ENCODE results near the gene CDCP1.

DNA sequence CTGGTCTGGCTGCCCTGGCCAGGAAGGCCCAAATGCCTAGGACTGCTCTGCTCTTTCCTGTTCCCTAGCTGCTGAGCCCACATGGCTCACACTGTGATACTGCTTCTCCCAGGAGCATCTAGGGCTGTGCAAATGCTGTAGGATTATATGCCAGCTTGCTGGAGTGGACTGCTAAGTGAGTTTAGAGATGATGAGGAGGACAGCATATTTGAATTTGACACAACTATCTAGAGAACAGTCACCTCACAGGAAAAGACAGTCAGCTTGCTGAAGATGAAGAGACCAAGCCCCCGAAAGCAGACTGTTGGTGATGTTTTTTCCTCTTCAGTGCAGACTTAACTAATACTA lies 80.8 kb downstream of the CDCP1 start:
- TF ChIP-seq POLR2A (IDR thresholded peaks at IDR 0.05), result no peak
- TF ChIP-seq, protein P1, sequence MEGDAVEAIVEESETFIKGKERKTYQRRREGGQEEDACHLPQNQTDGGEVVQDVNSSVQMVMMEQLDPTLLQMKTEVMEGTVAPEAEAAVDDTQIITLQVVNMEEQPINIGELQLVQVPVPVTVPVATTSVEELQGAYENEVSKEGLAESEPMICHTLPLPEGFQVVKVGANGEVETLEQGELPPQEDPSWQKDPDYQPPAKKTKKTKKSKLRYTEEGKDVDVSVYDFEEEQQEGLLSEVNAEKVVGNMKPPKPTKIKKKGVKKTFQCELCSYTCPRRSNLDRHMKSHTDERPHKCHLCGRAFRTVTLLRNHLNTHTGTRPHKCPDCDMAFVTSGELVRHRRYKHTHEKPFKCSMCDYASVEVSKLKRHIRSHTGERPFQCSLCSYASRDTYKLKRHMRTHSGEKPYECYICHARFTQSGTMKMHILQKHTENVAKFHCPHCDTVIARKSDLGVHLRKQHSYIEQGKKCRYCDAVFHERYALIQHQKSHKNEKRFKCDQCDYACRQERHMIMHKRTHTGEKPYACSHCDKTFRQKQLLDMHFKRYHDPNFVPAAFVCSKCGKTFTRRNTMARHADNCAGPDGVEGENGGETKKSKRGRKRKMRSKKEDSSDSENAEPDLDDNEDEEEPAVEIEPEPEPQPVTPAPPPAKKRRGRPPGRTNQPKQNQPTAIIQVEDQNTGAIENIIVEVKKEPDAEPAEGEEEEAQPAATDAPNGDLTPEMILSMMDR (IDR thresholded peaks at IDR 0.05 in 8 of 11, conservative IDR thresholded peaks at IDR 0.05 in 3 of 11), result no peak

Measured in spleen (tissue), 7 donors.